OCI-LY7 (cell line): ENCODE measurements around the gene UBE3A. TPM values are rescaled to one million over a fixed set of nuclear protein-coding genes. Genes with fewer than 3 reads are reported as not detected.
A peak's percentile ranks its signal among the peaks of the same experiment; 100 is the strongest.

Experiments used
- BruUV-seq: library from RNA; stranded (reverse); fragments of 400-500 nt; replicated peaks from 2 replicates; lab custom pipeline; 2021; lab: Mats Ljungman, UMichigan
- CTCF ChIA-PET: fragments of 300-600 bp; sonication (Branson Sonifier 250); formaldehyde crosslinking; loops from one replicate; lab custom pipeline; 2022; ENCODE audit warnings: antibody characterized with exemption; ENCODE audit not compliant: unreplicated experiment; lab: Charles Lee
- POLR2A ChIA-PET: fragments of 300-600 bp; sonication (Branson Sonifier 250); formaldehyde crosslinking; loops from one replicate; lab custom pipeline; 2022; ENCODE audit warnings: antibody characterized with exemption; lab: Charles Lee
- DNase-seq: peaks from one replicate; pipeline ENCODE4 v3.0.0-alpha.2; 2015; ENCODE audit warnings: low spot score
- H2AFZ ChIP-seq: fragments of 200-600 bp; sonication (generic), shearing (Covaris generic); 2 replicates; pipeline ENCODE4 v1.6.1; 2014; ENCODE audit warnings: mild to moderate bottlenecking, antibody characterized with exemption, low read length, moderate library complexity
- H3K27ac ChIP-seq: fragments of 200-600 bp; sonication (generic); 2 replicates; pipeline ENCODE4 v1.5.1; 2014; ENCODE audit warnings: mixed run types, low read depth, mild to moderate bottlenecking, moderate library complexity, low read length, inconsistent platforms; ENCODE audit not compliant: poor library complexity, severe bottlenecking
- H3K36me3 ChIP-seq: fragments of 200-600 bp; sonication (generic); 2 replicates; pipeline ENCODE4 v1.6.1; 2014; ENCODE audit warnings: mild to moderate bottlenecking, antibody characterized with exemption, low read length, moderate library complexity, mixed read lengths; ENCODE audit not compliant: insufficient read depth
- H3K4me1 ChIP-seq: fragments of 200-600 bp; sonication (generic); 2 replicates; pipeline ENCODE4 v1.5.1; 2014; ENCODE audit warnings: mild to moderate bottlenecking, low read length; ENCODE audit not compliant: insufficient read depth, poor library complexity, severe bottlenecking
- H3K4me2 ChIP-seq: fragments of 200-600 bp; sonication (generic); 2 replicates; pipeline ENCODE4 v1.6.1; 2014; ENCODE audit warnings: mild to moderate bottlenecking, low read length
- H3K4me3 ChIP-seq: fragments of 200-600 bp; sonication (generic); 2 replicates; pipeline ENCODE4 v1.5.1; 2014; ENCODE audit warnings: mild to moderate bottlenecking, low read depth, low read length; ENCODE audit not compliant: poor library complexity, severe bottlenecking
- H3K79me2 ChIP-seq: fragments of 200-600 bp; sonication (generic); 2 replicates; pipeline ENCODE4 v1.6.1; 2016; ENCODE audit warnings: low read depth, mild to moderate bottlenecking, low read length, moderate library complexity, mixed read lengths; ENCODE audit not compliant: insufficient read depth
- H3K9me2 ChIP-seq: fragments of 200-600 bp; sonication (generic); 2 replicates; pipeline ENCODE4 v1.6.1; 2016; ENCODE audit warnings: mild to moderate bottlenecking, low read length, mixed read lengths; ENCODE audit not compliant: insufficient read depth
- H3K9me3 ChIP-seq: fragments of 200-600 bp; sonication (generic); 2 replicates; pipeline ENCODE4 v1.6.1; 2014; ENCODE audit warnings: mild to moderate bottlenecking, mixed run types, low read length, mixed read lengths
- H4K20me1 ChIP-seq: fragments of 200-600 bp; sonication (generic); 2 replicates; pipeline ENCODE4 v1.6.1; 2014; ENCODE audit warnings: mild to moderate bottlenecking, antibody characterized with exemption, low read length, moderate library complexity, mixed read lengths; ENCODE audit not compliant: insufficient read depth
- CTCF ChIP-seq: fragments of 200-600 bp; sonication (generic); conservative IDR thresholded peaks from 2 replicates; pipeline ENCODE4 v1.5.1; 2014; ENCODE audit warnings: mild to moderate bottlenecking, antibody characterized with exemption, low read length, moderate library complexity, mixed read lengths
- EZH2phosphoT487 ChIP-seq: fragments of 200-600 bp; sonication (generic); IDR thresholded peaks from 2 replicates; pipeline ENCODE4 v1.6.1; 2018; ENCODE audit warnings: low read depth, borderline replicate concordance, mild to moderate bottlenecking, mixed run types, antibody characterized with exemption, low read length, moderate library complexity, mixed read lengths
- intact Hi-C: fragments of 100-400 bp; cut with micrococcal nuclease; formaldehyde crosslinking; loops from one replicate; pipeline ENCODE4 v1.10.0; 2022; ENCODE audit not compliant: unreplicated experiment
- total RNA-seq, 2 experiments: library from RNA; depleted of rRNA in 1 of 2; stranded (reverse); fragments of >200 nt in 1 of 2; shearing (Covaris generic) in 1 of 2; gene quantifications; 2 replicates each; pipeline ENCODE4 v1.2.3, GENCODE V29; 2014 to 2022

The UBE3A gene
- total RNA-seq, 2 experiments from 2014 or later = 95.9 to 158 TPM

- Histone ChIP-seq H3K4me3 (no peak overlapping the region), H2AFZ (no peak overlapping the region), H3K79me2 (peaks cover 93% of the 10 kb centered on the region), H3K9me2 (no peaks in the 10 kb centered on the region), H3K9me3 (no peaks in the 10 kb centered on the region; the same call in 1 of the 2 replicates), H3K4me1 (peaks cover 40% of the 10 kb centered on the region), H3K27ac (peak overlapping the region; percentile 8), H3K36me3 (peaks cover 84% of the 10 kb centered on the region), H3K4me2 (peak overlapping the region; percentile 31), H4K20me1 (peaks cover 30% of the 10 kb centered on the region; the same call in 1 of the 2 replicates)
- no TSS peak for BruUV-seq
- ChIA-PET CTCF (no interaction called here), POLR2A (interaction anchor here (1.0 to 2.3 kb wide), 3 partner anchors 10 to 30 kb away, joined by 3 to 16 read pairs (median 4); no protein-coding TSS in a partner anchor)
- DNase-seq = peak; percentile 19
- TF ChIP-seq CTCF (no peak), EZH2phosphoT487 (no peak)
- intact Hi-C loops = no loop called here
These were observed 32.0 kb downstream of the UBE3A start for GRCh38 chr15:25406846-25407245.

- no peak for DNase-seq
- CTCF ChIA-PET = no interaction called here
- BruUV-seq = TSS peak; percentile 15
- intact Hi-C loops = no loop called here
- no peak overlapping the region for H3K4me3 ChIP-seq
- peaks cover 40% of the 10 kb centered on the region for H3K4me1 ChIP-seq
- H3K79me2 ChIP-seq = peaks cover 88% of the 10 kb centered on the region
- POLR2A ChIA-PET = interaction anchor here (1.0 to 2.3 kb wide), 2 partner anchors 10 to 12 kb away, joined by 4 to 16 read pairs; no protein-coding TSS in a partner anchor
- H3K9me3 ChIP-seq = no peaks in the 10 kb centered on the region; the same call in 1 of the 2 replicates
- peaks cover 28% of the 10 kb centered on the region; the same call in 1 of the 2 replicates for H4K20me1 ChIP-seq
- H2AFZ ChIP-seq = no peak overlapping the region
- no peak overlapping the region for H3K27ac ChIP-seq
- no peaks in the 10 kb centered on the region for H3K9me2 ChIP-seq
- H3K36me3 ChIP-seq = peaks cover 84% of the 10 kb centered on the region
- no peak overlapping the region for H3K4me2 ChIP-seq
- TF ChIP-seq CTCF = no peak
- TF ChIP-seq EZH2phosphoT487 = no peak
These were observed 32.6 kb downstream of the UBE3A start for GRCh38 chr15:25406261-25406660.

- Histone ChIP-seq H2AFZ (no peak overlapping the region), H3K79me2 (peaks cover 79% of the 10 kb centered on the region), H3K4me1 (peaks cover 40% of the 10 kb centered on the region), H4K20me1 (peaks cover 17% of the 10 kb centered on the region; the same call in 1 of the 2 replicates), H3K9me2 (no peaks in the 10 kb centered on the region), H3K36me3 (peaks cover 99% of the 10 kb centered on the region), H3K9me3 (no peaks in the 10 kb centered on the region; the same call in 1 of the 2 replicates), H3K4me3 (no peak overlapping the region), H3K4me2 (no peak overlapping the region; the same call in 1 of the 2 replicates), H3K27ac (no peak overlapping the region)
- BruUV-seq = no TSS peak
- TF ChIP-seq CTCF (no peak), EZH2phosphoT487 (no peak)
- ChIA-PET POLR2A (interaction anchor here (0.9 kb wide), 1 partner anchor 18 kb away, joined by 4 read pairs; no protein-coding TSS in a partner anchor), CTCF (no interaction called here)
- DNase-seq = peak; percentile 7
- intact Hi-C loops = loop anchor here (5.0 kb wide), 1 partner anchor 36 kb away; no protein-coding TSS in a partner anchor
These were observed 35.1 kb downstream of the UBE3A start for GRCh38 chr15:25403771-25404170.
